IPS-18c (cell line): ENCODE results near the gene ELOA2.
"Not testable (repeated sequence)": the region's sequence is repeated elsewhere in the genome, so short reads cannot be mapped to it uniquely, and the experiment has no call there.

Experiments used
- H3K4me3 ChIP-seq: 2 replicates; pipeline ENCODE4 v1.7.0; 2013; ENCODE audit warnings: low read depth, mild to moderate bottlenecking, low read length, moderate library complexity; ENCODE audit not compliant: insufficient read depth
- H3K9me3 ChIP-seq: one replicate; pipeline ENCODE4 v1.6.1; 2013; ENCODE audit warnings: mild to moderate bottlenecking, low read length, moderate library complexity; ENCODE audit not compliant: control insufficient read depth, insufficient read depth

Gene ELOA2

GRCh38 chr18:47035156-47035671 is at the start of gene ELOA2:
ELOA2 (minus strand) TSS chr18:47035621; CDS start chr18:47035264, 357 bp downstream.
- Histone ChIP-seq H3K9me3 (no peaks in the 10 kb centered on the region), H3K4me3 (no peak within 1 kb of the TSS)

GRCh38 chr18:47081578-47081977 is 46.2 kb upstream of the ELOA2 start:
- H3K9me3 ChIP-seq, result no peaks in the 10 kb centered on the region

GRCh38 chr18:47080872-47081271 is 45.5 kb upstream of the ELOA2 start:
- no peak overlapping the region for H3K4me3 ChIP-seq
- H3K9me3 ChIP-seq, result no peaks in the 10 kb centered on the region

More at GRCh38 chr18:47081578-47081977, 46.2 kb upstream of the ELOA2 start:
- H3K4me3 ChIP-seq, result no peak overlapping the region

- no peak overlapping the region for H3K4me3 ChIP-seq
- H3K9me3 ChIP-seq, result no peaks in the 10 kb centered on the region
These were observed 41.7 kb upstream of the ELOA2 start for GRCh38 chr18:47077111-47077510.

- Histone ChIP-seq H3K4me3 (no peak overlapping the region; the same call in 1 of the 2 replicates), H3K9me3 (no peaks in the 10 kb centered on the region)
These were observed 39.9 kb upstream of the ELOA2 start for GRCh38 chr18:47075098-47075883.

- H3K9me3 ChIP-seq, result no peaks in the 10 kb centered on the region
- no peak overlapping the region for H3K4me3 ChIP-seq
These were observed 32.2 kb upstream of the ELOA2 start for GRCh38 chr18:47067648-47068047.

GRCh38 chr18:47063096-47063495 is 27.7 kb upstream of the ELOA2 start:
- no peaks in the 10 kb centered on the region for H3K9me3 ChIP-seq
- H3K4me3 ChIP-seq, result no peak overlapping the region

- Histone ChIP-seq H3K4me3 (no peak overlapping the region), H3K9me3 (no peaks in the 10 kb centered on the region)
These were observed 27.1 kb upstream of the ELOA2 start for GRCh38 chr18:47062471-47062870.

- H3K4me3 ChIP-seq, result no peak overlapping the region
- H3K9me3 ChIP-seq, result peaks cover 2% of the 10 kb centered on the region
These were observed 18.9 kb upstream of the ELOA2 start for GRCh38 chr18:47054369-47054768.

GRCh38 chr18:47050468-47050867 is 15.0 kb upstream of the ELOA2 start:
- Histone ChIP-seq H3K4me3 (no peak overlapping the region), H3K9me3 (peaks cover 2% of the 10 kb centered on the region)

GRCh38 chr18:47040982-47041381 is 5.6 kb upstream of the ELOA2 start:
- no peaks in the 10 kb centered on the region for H3K9me3 ChIP-seq

GRCh38 chr18:47036927-47037578 is 1.6 kb upstream of the ELOA2 start:
- Histone ChIP-seq H3K9me3 (no peaks in the 10 kb centered on the region), H3K4me3 (no peak overlapping the region)

More at GRCh38 chr18:47040982-47041381, 5.6 kb upstream of the ELOA2 start:
- no peak overlapping the region for H3K4me3 ChIP-seq

- no peaks in the 10 kb centered on the region for H3K9me3 ChIP-seq
- H3K4me3 ChIP-seq, result no peak overlapping the region
These were observed 965 bp upstream of the ELOA2 start for GRCh38 chr18:47036298-47036874.

- H3K4me3 ChIP-seq, H3K9me3 ChIP-seq: not testable (repeated sequence)
These were observed 830 bp downstream of the ELOA2 start for GRCh38 chr18:47034591-47034990.

GRCh38 chr18:47032945-47033344 is 2.5 kb downstream of the ELOA2 start:
- Histone ChIP-seq H3K4me3 (no peak overlapping the region), H3K9me3 (no peaks in the 10 kb centered on the region)

- H3K9me3 ChIP-seq, H3K4me3 ChIP-seq: not testable (repeated sequence)
These were observed 4.5 kb downstream of the ELOA2 start for GRCh38 chr18:47030887-47031286.

GRCh38 chr18:47029684-47030353 is 5.6 kb downstream of the ELOA2 start:
- H3K4me3 ChIP-seq, H3K9me3 ChIP-seq: not testable (repeated sequence)
